T-cell (primary cell): ENCODE data around the gene MRC2. TPM values are rescaled to one million over a fixed set of nuclear protein-coding genes. Genes with fewer than 3 reads are reported as not detected.

Source experiments
- ATAC-seq, 4 experiments: fragments of 200-7000 bp in 3 of 4; fragments of 150-1000 bp in 1 of 4; cut with Tn5 transposase; replicated peaks in 1 of 4; 1 replicate in 3 of 4; 2 replicates in 1 of 4; pipeline ENCODE4 v1.10.0; 2021; ENCODE audit warnings: moderate library complexity in 3 of 4, mild to moderate bottlenecking in 2 of 4, moderate number of reproducible peaks in 1 of 4
- CTCF ChIA-PET, 2 donors: fragments of 300-600 bp; sonication (Branson Sonifier 250); formaldehyde crosslinking; loops; one replicate each; lab custom pipeline; 2022; ENCODE audit warnings: antibody characterized with exemption in 2 of 2; lab: Charles Lee
- POLR2A ChIA-PET, 2 donors: fragments of 300-600 bp; sonication (Branson Sonifier 250); formaldehyde crosslinking; loops; one replicate each; lab custom pipeline; 2022; ENCODE audit warnings: antibody characterized with exemption in 2 of 2; lab: Charles Lee
- DNase-seq, 35 experiments: peaks; one replicate each; pipeline versions ENCODE4 v3.0.0 to v3.0.0-alpha.2; 2013 to 2023
- H3K27ac ChIP-seq: one replicate; pipeline ENCODE4 v1.5.1; 2013; ENCODE audit warnings: low read length
- H3K27me3 ChIP-seq, 2 experiments: replicated peaks in 1 of 2; 1 replicate in 1 of 2; 2 replicates in 1 of 2; pipeline versions ENCODE4 v1.6.1 to v1.7.0; 2013; ENCODE audit warnings: low read length in 1 of 2, mixed read lengths in 1 of 2; ENCODE audit not compliant: control insufficient read depth in 2 of 2, insufficient read depth in 2 of 2; ENCODE audit errors: extremely low read depth in 1 of 2
- H3K36me3 ChIP-seq, 2 donors: 1 replicate in 1 of 2; 2 replicates in 1 of 2; pipeline versions ENCODE4 v1.6.1 to v1.7.0; 2013; ENCODE audit warnings: low read length in 1 of 2; ENCODE audit not compliant: control insufficient read depth in 2 of 2, insufficient read depth in 1 of 2; ENCODE audit errors: extremely low read depth in 1 of 2
- H3K4me1 ChIP-seq, 2 experiments: 1 replicate in 1 of 2; 2 replicates in 1 of 2; pipeline versions ENCODE4 v1.6.1 to v1.7.0; 2013; ENCODE audit warnings: low read length in 2 of 2, mixed read lengths in 1 of 2; ENCODE audit not compliant: insufficient read depth in 2 of 2, control insufficient read depth in 1 of 2; ENCODE audit errors: extremely low read depth in 1 of 2
- H3K4me3 ChIP-seq, 2 donors: 1 replicate in 1 of 2; 2 replicates in 1 of 2; pipeline versions ENCODE4 v1.5.1 to v1.7.0; 2013; ENCODE audit warnings: mild to moderate bottlenecking in 2 of 2, low read length in 1 of 2, moderate library complexity in 1 of 2; ENCODE audit not compliant: control insufficient read depth in 1 of 2; ENCODE audit errors: extremely low read depth in 1 of 2
- H3K9me3 ChIP-seq: 2 replicates; pipeline ENCODE4 v1.7.0; 2013
- H3K27ac Mint-ChIP-seq, 2 donors: one replicate each; pipeline ENCODE4 v1.8.0; 2020 to 2021; ENCODE audit warnings: mild to moderate bottlenecking in 2 of 2, mixed read lengths in 2 of 2
- H3K27me3 Mint-ChIP-seq, 2 donors: one replicate each; pipeline ENCODE4 v1.8.0; 2021 to 2022; ENCODE audit warnings: mixed read lengths in 2 of 2
- H3K36me3 Mint-ChIP-seq: one replicate; pipeline ENCODE4 v1.8.0; 2021; ENCODE audit warnings: mixed read lengths
- H3K4me1 Mint-ChIP-seq, 3 donors: one replicate each; pipeline ENCODE4 v1.8.0; 2020 to 2022; ENCODE audit warnings: mixed read lengths in 3 of 3, mild to moderate bottlenecking in 1 of 3
- H3K4me3 Mint-ChIP-seq, 3 donors: one replicate each; pipeline ENCODE4 v1.8.0; 2020 to 2022; ENCODE audit warnings: mild to moderate bottlenecking in 3 of 3, mixed read lengths in 3 of 3, moderate library complexity in 3 of 3
- H3K9me3 Mint-ChIP-seq, 3 donors: one replicate each; pipeline ENCODE4 v1.8.0; 2020 to 2022; ENCODE audit warnings: mixed read lengths in 3 of 3
- WGBS: methylation state at CpG from one replicate; pipeline ENCODE4 v1.1.5; 2013; ENCODE audit warnings: missing lambda C conversion rate; ENCODE audit not compliant: insufficient coverage; 5-methylcytosine and 5-hydroxymethylcytosine counted together
- total RNA-seq, 35 experiments: library from RNA in 6 of 35; stranded (reverse) in 6 of 35; fragments of 120-200 nt in 1 of 35; gene quantifications; one replicate each; pipeline versions ENCODE4 v1.2.1 to v1.2.4 and lab custom pipeline; 2013 to 2026

MRC2 gene
- total RNA-seq, 5 donors from 2014 or later (not counting 1 experiment from before 2014, with no cell fraction given) = 4.0 to 7.6 (median 5.2) TPM

GRCh38 chr17:62625184-62625869 lies 2.1 kb upstream of the MRC2 start:
- peaks cover 4 to 26% of the 10 kb centered on the region in 2 donors for H3K27me3 Mint-ChIP-seq
- ChIA-PET CTCF (no interaction called here), POLR2A (no interaction called here)
- H3K9me3 ChIP-seq = no peaks in the 10 kb centered on the region
- peaks cover 0 to 2% of the 10 kb centered on the region in 2 donors for H3K36me3 ChIP-seq
- no peak overlapping the region for H3K27ac Mint-ChIP-seq
- H3K36me3 Mint-ChIP-seq = peaks cover 5% of the 10 kb centered on the region
- peaks cover 6 to 18% (median 16%) of the 10 kb centered on the region in 3 donors for H3K4me1 Mint-ChIP-seq
- no peak for ATAC-seq
- H3K27ac ChIP-seq = no peak overlapping the region
- H3K27me3 ChIP-seq = peaks cover 0 to 44% of the 10 kb centered on the region in 2 experiments
- DNase-seq = no peak
- H3K4me3 Mint-ChIP-seq = peak overlapping the region in 2 of 3 donors; percentile 34 to 89
- no peak overlapping the region for H3K4me3 ChIP-seq
- H3K9me3 Mint-ChIP-seq = no peaks in the 10 kb centered on the region
- peaks cover 0 to 27% of the 10 kb centered on the region in 2 experiments for H3K4me1 ChIP-seq
- 78% methylated on average over 11 of the region's 19 CpGs for WGBS

GRCh38 chr17:62625870-62626200 lies 1.6 kb upstream of the MRC2 start:
- Histone ChIP-seq H3K4me1 (peaks cover 0 to 27% of the 10 kb centered on the region in 2 experiments), H3K36me3 (peaks cover 0 to 2% of the 10 kb centered on the region in 2 donors), H3K27me3 (peaks cover 0 to 50% of the 10 kb centered on the region in 2 experiments), H3K9me3 (no peaks in the 10 kb centered on the region), H3K27ac (no peak overlapping the region), H3K4me3 (no peak overlapping the region)
- no peak for DNase-seq
- H3K27me3 Mint-ChIP-seq = peaks cover 6 to 30% of the 10 kb centered on the region in 2 donors
- POLR2A ChIA-PET = no interaction called here
- CTCF ChIA-PET = no interaction called here
- H3K36me3 Mint-ChIP-seq = peaks cover 5% of the 10 kb centered on the region
- WGBS = 97% methylated on average over 4 of the region's 4 CpGs
- ATAC-seq = no peak
- H3K9me3 Mint-ChIP-seq = no peaks in the 10 kb centered on the region
- peaks cover 6 to 18% (median 16%) of the 10 kb centered on the region in 3 donors for H3K4me1 Mint-ChIP-seq
- no peak overlapping the region for H3K27ac Mint-ChIP-seq
- peak overlapping the region; percentile 53 to 89 (median 69) for H3K4me3 Mint-ChIP-seq

- peak overlapping the region; percentile 53 to 89 (median 69) for H3K4me3 Mint-ChIP-seq
- no peak overlapping the region for H3K27ac Mint-ChIP-seq
- peak overlapping the region in 1 of 2 donors; percentile 89 for H3K4me3 ChIP-seq
- ChIA-PET POLR2A (no interaction called here), CTCF (no interaction called here)
- no peak for DNase-seq
- H3K4me1 Mint-ChIP-seq = peaks cover 6 to 18% (median 16%) of the 10 kb centered on the region in 3 donors
- H3K4me1 ChIP-seq = peaks cover 0 to 27% of the 10 kb centered on the region in 2 experiments
- 38% methylated on average over 16 of the region's 21 CpGs for WGBS
- peaks cover 0 to 2% of the 10 kb centered on the region in 2 donors for H3K36me3 ChIP-seq
- no peaks in the 10 kb centered on the region for H3K9me3 ChIP-seq
- no peak for ATAC-seq
- H3K27ac ChIP-seq = no peak overlapping the region
- H3K27me3 ChIP-seq = peaks cover 0 to 56% of the 10 kb centered on the region in 2 experiments
- peaks cover 5% of the 10 kb centered on the region for H3K36me3 Mint-ChIP-seq
- peaks cover 6 to 30% of the 10 kb centered on the region in 2 donors for H3K27me3 Mint-ChIP-seq
- H3K9me3 Mint-ChIP-seq = no peaks in the 10 kb centered on the region
Measured at GRCh38 chr17:62626719-62627218, 701 bp upstream of the MRC2 start.

- H3K36me3 Mint-ChIP-seq = peaks cover 2% of the 10 kb centered on the region
- Histone ChIP-seq H3K4me1 (peaks cover 0 to 27% of the 10 kb centered on the region in 2 experiments), H3K9me3 (no peaks in the 10 kb centered on the region), H3K36me3 (peaks cover 0 to under 1% of the 10 kb centered on the region in 2 donors), H3K27me3 (peaks cover 0 to 67% of the 10 kb centered on the region in 2 experiments), H3K27ac (no peak overlapping the region), H3K4me3 (peak overlapping the region; percentile 33 to 89)
- H3K4me1 Mint-ChIP-seq = peaks cover 6 to 18% (median 16%) of the 10 kb centered on the region in 3 donors
- H3K4me3 Mint-ChIP-seq = peak overlapping the region; percentile 80 to 89 (median 83)
- H3K9me3 Mint-ChIP-seq = no peaks in the 10 kb centered on the region
- peak overlapping the region in 1 of 2 donors; percentile 51 for H3K27ac Mint-ChIP-seq
- DNase-seq = peak in 10 of 35 experiments; percentile 5 to 32 (median 16)
- peak; percentile 51 to 64 (median 56) for ATAC-seq
- H3K27me3 Mint-ChIP-seq = peaks cover 6 to 34% of the 10 kb centered on the region in 2 donors
- under 1% methylated on average over 36 of the region's 61 CpGs for WGBS
- CTCF ChIA-PET = interaction anchor here in 1 of 2 donors (0.6 kb wide), 1 partner anchor 9 kb away, joined by 3 read pairs; no protein-coding TSS in a partner anchor
- POLR2A ChIA-PET = no interaction called here
Measured at GRCh38 chr17:62627904-62628633, 599 bp downstream of the MRC2 start.

GRCh38 chr17:62628831-62629555 lies 1.5 kb downstream of the MRC2 start:
- H3K27ac Mint-ChIP-seq = no peak overlapping the region
- WGBS = 64% methylated on average over 8 of the region's 19 CpGs
- H3K27ac ChIP-seq = no peak overlapping the region

More at GRCh38 chr17:62628831-62629555, 1.5 kb downstream of the MRC2 start:
- peaks cover 6 to 18% (median 16%) of the 10 kb centered on the region in 3 donors for H3K4me1 Mint-ChIP-seq
- no peaks in the 10 kb centered on the region for H3K36me3 ChIP-seq
- ATAC-seq (no peak), DNase-seq (no peak)
- peaks cover 0 to 67% of the 10 kb centered on the region in 2 experiments for H3K27me3 ChIP-seq
- peak overlapping the region; percentile 80 to 89 (median 83) for H3K4me3 Mint-ChIP-seq
- H3K36me3 Mint-ChIP-seq = no peaks in the 10 kb centered on the region
- H3K9me3 ChIP-seq = no peaks in the 10 kb centered on the region
- CTCF ChIA-PET = interaction anchor here in 1 of 2 donors (0.6 kb wide), 1 partner anchor 8 kb away, joined by 3 read pairs; no protein-coding TSS in a partner anchor
- H3K27me3 Mint-ChIP-seq = peaks cover 6 to 34% of the 10 kb centered on the region in 2 donors
- peaks cover 0 to 27% of the 10 kb centered on the region in 2 experiments for H3K4me1 ChIP-seq
- POLR2A ChIA-PET = no interaction called here
- H3K4me3 ChIP-seq = peak overlapping the region in 1 of 2 donors; percentile 89
- no peaks in the 10 kb centered on the region for H3K9me3 Mint-ChIP-seq
